Neuron (in vitro differentiated cells): Measurements from ENCODE around the gene FAM171A1.
A peak's percentile ranks its signal among the peaks of the same experiment; 100 is the strongest.
"Not testable (repeated sequence)": the region's sequence is repeated elsewhere in the genome, so short reads cannot be mapped to it uniquely, and the experiment has no call there.

Experiments used
- H2AFZ ChIP-seq: one replicate; pipeline ENCODE4 v1.6.1; 2013; ENCODE audit warnings: low read depth, mild to moderate bottlenecking, inconsistent platforms, low read length, moderate library complexity
- H3K27me3 ChIP-seq: one replicate; pipeline ENCODE4 v1.6.1; 2013; ENCODE audit warnings: low read length; ENCODE audit not compliant: insufficient read depth
- H3K36me3 ChIP-seq: one replicate; pipeline ENCODE4 v1.6.1; 2013; ENCODE audit warnings: low read length; ENCODE audit not compliant: insufficient read depth
- H3K4me1 ChIP-seq: one replicate; pipeline ENCODE4 v1.6.1; 2013; ENCODE audit warnings: low read length; ENCODE audit not compliant: insufficient read depth
- H3K4me3 ChIP-seq: 2 replicates; pipeline ENCODE4 v1.5.1; 2013; ENCODE audit warnings: mild to moderate bottlenecking, low read length, moderate library complexity
- H3K9me3 ChIP-seq: one replicate; pipeline ENCODE4 v1.6.1; 2013; ENCODE audit warnings: low read length

Gene FAM171A1

GRCh38 chr10:15370856-15371701 lies at the start of gene FAM171A1:
FAM171A1 (minus strand) TSS chr10:15371289; CDS start chr10:15371052, 237 bp downstream.
- H3K36me3 ChIP-seq = no peaks in the 10 kb centered on the region
- no peaks in the 10 kb centered on the region for H3K9me3 ChIP-seq
- peak within 1 kb of the TSS; percentile 71 for H3K4me3 ChIP-seq
- peak within 1 kb of the TSS; percentile 49 for H2AFZ ChIP-seq
- H3K27me3 ChIP-seq = no peaks in the 10 kb centered on the region
- peaks cover 19% of the 10 kb centered on the region for H3K4me1 ChIP-seq

- Histone ChIP-seq H3K4me1 (no peaks in the 10 kb centered on the region), H2AFZ (no peak overlapping the region), H3K27me3 (no peaks in the 10 kb centered on the region), H3K4me3 (no peak overlapping the region), H3K36me3 (no peaks in the 10 kb centered on the region), H3K9me3 (no peaks in the 10 kb centered on the region)
These were observed 49.8 kb upstream of the FAM171A1 start for GRCh38 chr10:15420858-15421257.

- no peak overlapping the region for H2AFZ ChIP-seq
- H3K4me3 ChIP-seq = no peak overlapping the region
- no peaks in the 10 kb centered on the region for H3K9me3 ChIP-seq
- no peaks in the 10 kb centered on the region for H3K4me1 ChIP-seq
- H3K36me3 ChIP-seq = no peaks in the 10 kb centered on the region
- no peaks in the 10 kb centered on the region for H3K27me3 ChIP-seq
These were observed 48.3 kb upstream of the FAM171A1 start for GRCh38 chr10:15419279-15419874.

DNA sequence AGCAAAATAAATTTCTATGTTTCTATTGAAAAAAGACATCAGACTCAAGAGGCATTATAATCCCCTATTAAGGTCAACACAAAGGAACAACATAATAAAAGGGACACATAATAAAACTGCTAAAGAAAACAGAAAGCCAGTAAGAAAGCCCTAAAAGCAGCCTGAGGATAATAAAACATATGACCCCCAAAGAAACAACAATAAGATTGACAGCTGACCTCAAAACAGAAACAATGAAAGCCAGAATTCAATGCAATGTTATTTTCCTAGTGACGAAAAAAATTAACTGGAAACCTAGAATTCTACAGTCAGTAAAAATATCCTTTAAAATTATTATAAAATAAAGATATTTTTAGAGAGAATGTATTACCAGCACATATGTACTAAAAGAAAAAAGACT lies 44.9 kb upstream of the FAM171A1 start:
- H3K9me3 ChIP-seq = no peaks in the 10 kb centered on the region
- no peaks in the 10 kb centered on the region for H3K36me3 ChIP-seq
- H3K4me3 ChIP-seq = no peak overlapping the region
- H3K4me1 ChIP-seq = no peaks in the 10 kb centered on the region
- no peaks in the 10 kb centered on the region for H3K27me3 ChIP-seq
- H2AFZ ChIP-seq = no peak overlapping the region

- Histone ChIP-seq H2AFZ (no peak overlapping the region), H3K4me3 (no peak overlapping the region), H3K36me3 (no peaks in the 10 kb centered on the region), H3K27me3 (peaks cover 2% of the 10 kb centered on the region), H3K4me1 (no peaks in the 10 kb centered on the region), H3K9me3 (no peaks in the 10 kb centered on the region)
These were observed 39.9 kb upstream of the FAM171A1 start for GRCh38 chr10:15411010-15411409.

DNA sequence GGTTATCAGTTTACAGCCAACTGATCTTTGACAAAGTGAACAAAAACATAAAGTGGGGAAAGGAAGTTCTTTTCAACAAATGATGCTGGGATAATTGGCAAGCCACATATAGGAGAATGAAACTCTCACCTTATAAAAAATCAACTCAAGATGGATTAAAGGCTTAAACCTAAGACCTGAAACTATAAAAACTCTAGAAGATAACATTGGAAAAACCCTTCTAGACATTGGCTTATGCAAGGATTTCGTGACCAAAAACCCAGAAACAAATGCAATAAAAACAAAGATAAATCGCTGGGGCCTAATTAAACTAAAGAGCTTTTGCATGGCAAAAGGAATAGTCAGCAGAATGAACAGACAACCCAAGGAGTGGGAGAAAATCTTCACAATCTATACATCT lies 38.3 kb upstream of the FAM171A1 start:
- H3K4me3 ChIP-seq, H3K36me3 ChIP-seq, H3K9me3 ChIP-seq, H2AFZ ChIP-seq, H3K27me3 ChIP-seq, H3K4me1 ChIP-seq: not testable (repeated sequence)

- Histone ChIP-seq H3K4me1 (no peaks in the 10 kb centered on the region), H3K4me3 (no peak overlapping the region), H2AFZ (no peak overlapping the region), H3K9me3 (no peaks in the 10 kb centered on the region), H3K27me3 (peaks cover 2% of the 10 kb centered on the region), H3K36me3 (no peaks in the 10 kb centered on the region)
These were observed 37.5 kb upstream of the FAM171A1 start for GRCh38 chr10:15408557-15408956.

- H3K4me3 ChIP-seq = no peak overlapping the region
- no peaks in the 10 kb centered on the region for H3K36me3 ChIP-seq
- no peak overlapping the region for H2AFZ ChIP-seq
- no peaks in the 10 kb centered on the region for H3K27me3 ChIP-seq
- no peaks in the 10 kb centered on the region for H3K4me1 ChIP-seq
- no peaks in the 10 kb centered on the region for H3K9me3 ChIP-seq
These were observed 34.2 kb upstream of the FAM171A1 start for GRCh38 chr10:15405319-15405718.

DNA sequence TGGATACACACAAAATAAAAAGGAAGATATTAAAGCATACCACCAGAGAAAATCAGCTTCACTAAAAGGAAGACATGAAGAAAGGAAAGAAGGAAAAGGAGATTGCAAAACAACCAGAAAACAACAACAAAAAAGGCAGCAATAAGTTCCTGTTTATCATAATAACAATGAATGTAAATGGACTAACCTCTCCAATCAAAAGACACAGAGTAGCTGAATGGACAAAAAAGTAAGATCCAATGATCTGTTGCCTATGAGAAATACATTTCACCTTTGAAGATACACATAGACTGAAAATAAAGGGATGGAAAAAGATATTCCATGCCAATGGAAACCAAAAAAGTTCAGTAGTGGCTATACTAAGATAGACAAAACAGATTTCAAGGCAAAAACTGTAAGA lies 30.3 kb upstream of the FAM171A1 start:
- H3K9me3 ChIP-seq = no peaks in the 10 kb centered on the region
- no peaks in the 10 kb centered on the region for H3K36me3 ChIP-seq
- no peak overlapping the region for H3K4me3 ChIP-seq
- H3K4me1 ChIP-seq = no peaks in the 10 kb centered on the region
- no peak overlapping the region for H2AFZ ChIP-seq
- no peaks in the 10 kb centered on the region for H3K27me3 ChIP-seq

- not testable (repeated sequence) for H3K4me1 ChIP-seq, H3K27me3 ChIP-seq, H3K4me3 ChIP-seq, H3K9me3 ChIP-seq, H3K36me3 ChIP-seq, H2AFZ ChIP-seq
These were observed 29.4 kb upstream of the FAM171A1 start for GRCh38 chr10:15400461-15400860.

- H2AFZ ChIP-seq = no peak overlapping the region
- H3K4me1 ChIP-seq = no peaks in the 10 kb centered on the region
- no peaks in the 10 kb centered on the region for H3K36me3 ChIP-seq
- no peaks in the 10 kb centered on the region for H3K9me3 ChIP-seq
- no peak overlapping the region for H3K4me3 ChIP-seq
- H3K27me3 ChIP-seq = no peaks in the 10 kb centered on the region
These were observed 28.1 kb upstream of the FAM171A1 start for GRCh38 chr10:15399060-15399661.

DNA sequence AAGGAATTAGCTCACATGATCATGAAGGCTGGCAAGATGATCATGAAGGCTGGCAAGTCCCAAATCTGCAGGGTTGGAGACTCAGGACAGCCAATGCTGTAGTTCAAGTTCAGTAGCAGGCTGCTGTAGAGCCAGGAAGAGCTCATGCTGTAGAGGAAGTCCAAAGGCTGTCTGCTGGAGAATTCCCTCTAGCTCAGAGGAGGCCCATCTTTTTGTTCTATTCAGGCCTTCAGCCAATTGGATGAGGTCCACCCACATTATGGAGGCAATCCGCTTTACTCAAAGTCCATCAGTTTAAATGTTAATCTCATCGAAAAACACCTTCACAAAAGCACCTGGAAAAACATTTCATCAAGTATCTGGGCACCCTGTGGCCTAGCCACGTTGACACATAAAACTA lies 24.8 kb upstream of the FAM171A1 start:
- Histone ChIP-seq H3K27me3 (no peaks in the 10 kb centered on the region), H2AFZ (no peak overlapping the region), H3K9me3 (no peaks in the 10 kb centered on the region), H3K4me1 (no peaks in the 10 kb centered on the region), H3K4me3 (no peak overlapping the region), H3K36me3 (no peaks in the 10 kb centered on the region)

DNA sequence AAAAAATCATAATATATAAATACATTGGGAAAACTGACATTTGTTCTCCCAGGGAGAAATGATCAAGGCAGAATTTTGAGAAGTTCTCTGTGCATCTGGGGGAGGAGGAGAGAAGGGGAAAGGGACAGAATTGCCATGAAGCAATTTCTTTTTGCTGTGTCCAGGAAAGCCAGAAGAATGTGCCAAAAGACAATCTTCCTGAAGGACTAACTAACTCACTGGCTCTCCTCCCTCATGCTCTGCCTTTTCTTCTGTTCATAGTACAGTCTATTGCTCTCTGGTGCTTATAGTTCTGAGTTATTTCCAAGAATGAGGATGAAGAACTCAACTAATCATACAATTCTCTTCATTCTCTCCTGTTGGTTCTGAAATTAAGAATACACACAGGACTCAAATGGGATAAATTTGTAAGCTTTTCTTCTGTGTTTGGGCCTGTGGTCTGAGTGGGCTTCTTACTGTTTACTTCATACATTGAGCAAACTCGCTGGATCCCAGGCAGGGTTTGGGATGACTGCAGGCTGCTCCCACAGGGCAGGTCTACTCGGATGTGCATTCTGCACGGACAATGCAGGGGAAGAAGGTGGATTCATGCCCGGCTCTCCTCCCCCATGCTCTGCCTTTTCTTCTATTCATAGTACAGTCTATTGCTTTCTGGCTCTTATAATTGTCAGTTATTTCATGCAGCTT lies 22.2 kb upstream of the FAM171A1 start:
- Histone ChIP-seq H3K9me3 (no peaks in the 10 kb centered on the region), H3K4me3 (no peak overlapping the region), H3K27me3 (no peaks in the 10 kb centered on the region), H2AFZ (no peak overlapping the region), H3K36me3 (no peaks in the 10 kb centered on the region), H3K4me1 (no peaks in the 10 kb centered on the region)
